Choroid plexus epithelial cell (primary cell): ENCODE data around the gene LRRC4C.

ENCODE experiments used
- DNase-seq: peaks from one replicate; pipeline ENCODE4 v3.0.0-alpha.2; 2010; ENCODE audit warnings: low read depth
- H3K4me3 ChIP-seq: 2 replicates; pipeline ENCODE4 v1.5.1; 2011; ENCODE audit warnings: low read depth, mild to moderate bottlenecking, control low read depth, low read length, moderate library complexity
- TF ChIP-seq, protein P1 (sequence below): conservative IDR thresholded peaks from 2 replicates; pipeline ENCODE4 v1.5.1; 2011; ENCODE audit warnings: low read depth, mild to moderate bottlenecking, control low read depth, inconsistent platforms, low read length, moderate library complexity

The LRRC4C gene

DNA sequence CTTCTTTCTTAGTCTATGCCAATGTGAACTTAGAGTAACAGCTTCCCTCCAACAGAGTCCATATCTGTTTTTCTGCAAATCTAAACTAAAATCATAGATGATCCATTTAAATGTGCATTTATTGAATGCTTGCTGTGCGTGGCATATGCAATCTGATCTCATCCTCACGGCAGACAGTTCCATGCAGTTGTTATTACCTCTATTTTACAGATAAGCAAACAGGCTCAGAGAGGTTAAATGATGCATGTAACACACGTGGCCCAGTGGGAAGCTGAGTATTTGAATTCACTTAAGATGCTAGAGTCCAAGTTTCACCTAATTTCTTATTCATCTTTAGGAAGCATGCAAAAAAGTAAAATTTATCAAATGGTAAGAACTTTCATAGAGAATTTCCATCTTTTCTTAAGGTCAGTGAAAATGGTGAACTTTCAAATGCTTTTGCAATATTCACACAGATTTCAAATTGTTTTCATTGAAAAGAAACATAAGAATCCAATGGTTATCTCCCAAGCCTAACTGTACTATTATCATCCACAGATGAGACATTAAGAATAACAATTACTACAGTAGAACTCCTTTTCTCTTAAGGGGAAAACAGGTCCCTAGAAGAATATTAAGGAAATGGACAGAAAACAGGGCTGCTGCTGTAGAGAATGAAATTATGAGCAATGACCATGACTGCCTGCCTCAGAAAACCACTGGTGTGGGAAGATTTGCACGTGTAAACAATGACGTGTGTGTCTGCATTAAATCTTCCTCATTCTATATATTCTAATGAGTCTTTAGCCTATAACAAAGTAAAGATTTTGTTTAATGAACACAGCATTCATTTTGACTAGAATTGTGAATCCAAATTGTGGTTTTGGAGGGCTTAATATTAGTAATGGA lies 1171.3 kb downstream of the LRRC4C start:
- no peak overlapping the region for H3K4me3 ChIP-seq
- no peak for DNase-seq
- TF ChIP-seq, protein P1, sequence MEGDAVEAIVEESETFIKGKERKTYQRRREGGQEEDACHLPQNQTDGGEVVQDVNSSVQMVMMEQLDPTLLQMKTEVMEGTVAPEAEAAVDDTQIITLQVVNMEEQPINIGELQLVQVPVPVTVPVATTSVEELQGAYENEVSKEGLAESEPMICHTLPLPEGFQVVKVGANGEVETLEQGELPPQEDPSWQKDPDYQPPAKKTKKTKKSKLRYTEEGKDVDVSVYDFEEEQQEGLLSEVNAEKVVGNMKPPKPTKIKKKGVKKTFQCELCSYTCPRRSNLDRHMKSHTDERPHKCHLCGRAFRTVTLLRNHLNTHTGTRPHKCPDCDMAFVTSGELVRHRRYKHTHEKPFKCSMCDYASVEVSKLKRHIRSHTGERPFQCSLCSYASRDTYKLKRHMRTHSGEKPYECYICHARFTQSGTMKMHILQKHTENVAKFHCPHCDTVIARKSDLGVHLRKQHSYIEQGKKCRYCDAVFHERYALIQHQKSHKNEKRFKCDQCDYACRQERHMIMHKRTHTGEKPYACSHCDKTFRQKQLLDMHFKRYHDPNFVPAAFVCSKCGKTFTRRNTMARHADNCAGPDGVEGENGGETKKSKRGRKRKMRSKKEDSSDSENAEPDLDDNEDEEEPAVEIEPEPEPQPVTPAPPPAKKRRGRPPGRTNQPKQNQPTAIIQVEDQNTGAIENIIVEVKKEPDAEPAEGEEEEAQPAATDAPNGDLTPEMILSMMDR: no peak

DNA sequence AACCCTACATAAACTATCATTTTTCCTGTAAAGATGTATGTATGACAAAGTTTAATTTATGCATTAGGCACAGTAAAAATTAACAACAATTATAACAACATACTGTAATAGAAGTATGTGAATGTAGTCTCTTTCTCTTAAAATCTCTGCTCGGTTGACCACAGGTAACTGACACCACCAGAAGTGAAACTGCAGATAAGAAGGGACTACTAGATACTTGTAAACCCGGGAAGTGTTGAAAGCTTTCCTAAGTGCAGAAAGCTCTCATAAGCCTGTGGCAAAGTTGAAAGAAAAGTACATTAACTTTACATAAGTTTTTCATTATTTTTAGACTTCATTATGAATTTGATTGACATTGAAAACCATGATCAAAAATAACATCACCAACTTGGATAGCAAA lies 1173.3 kb downstream of the LRRC4C start:
- DNase-seq: no peak
- no peak overlapping the region for H3K4me3 ChIP-seq
- TF ChIP-seq, protein P1: no peak

DNA sequence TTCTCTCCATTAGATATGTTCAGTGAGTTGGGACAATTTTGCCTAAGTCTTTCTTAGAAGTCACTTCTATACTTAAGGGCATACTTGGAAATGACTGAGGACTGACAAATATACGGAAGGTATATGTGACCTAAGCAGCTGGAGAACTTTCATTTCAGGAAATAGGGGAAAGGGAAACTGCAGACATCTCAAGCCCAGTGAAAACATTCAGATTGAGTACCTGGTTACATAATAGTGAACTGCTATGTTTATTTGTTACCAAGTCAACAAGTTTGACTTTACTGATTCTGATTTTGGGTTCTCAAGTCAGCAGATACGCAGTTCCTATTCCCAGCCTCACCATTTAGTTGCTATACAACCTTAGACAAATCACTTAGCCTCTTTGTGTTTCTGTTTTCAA lies 1173.9 kb downstream of the LRRC4C start:
- H3K4me3 ChIP-seq: no peak overlapping the region
- TF ChIP-seq, protein P1: no peak
- DNase-seq: no peak

DNA sequence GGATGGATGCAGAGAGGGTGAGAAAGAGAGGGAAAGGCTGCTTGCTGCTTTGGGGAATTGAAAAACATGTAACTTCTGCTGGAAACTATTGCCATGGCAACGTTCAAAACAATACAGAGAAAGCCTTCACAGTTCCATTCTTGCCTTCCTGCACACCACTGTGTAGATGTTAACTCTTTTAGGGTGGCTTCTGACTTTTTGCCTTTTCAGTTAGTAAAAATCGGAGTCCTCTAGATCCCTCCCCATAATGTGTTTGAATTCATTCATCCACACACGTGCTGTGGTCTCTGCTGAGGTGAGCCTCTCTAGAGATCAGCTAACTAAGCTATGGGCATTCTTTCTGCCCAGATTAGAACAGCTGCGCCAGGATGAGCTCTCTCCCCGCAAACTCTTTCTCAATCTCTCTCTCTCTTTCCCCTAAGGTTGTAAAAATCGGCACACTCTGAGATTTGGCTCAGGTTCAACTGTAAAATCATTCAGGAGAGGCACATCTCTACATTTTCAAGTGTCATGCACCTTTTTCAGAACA lies 1178.3 kb downstream of the LRRC4C start:
- no peak overlapping the region for H3K4me3 ChIP-seq
- no peak for DNase-seq
- TF ChIP-seq, protein P1: no peak

DNA sequence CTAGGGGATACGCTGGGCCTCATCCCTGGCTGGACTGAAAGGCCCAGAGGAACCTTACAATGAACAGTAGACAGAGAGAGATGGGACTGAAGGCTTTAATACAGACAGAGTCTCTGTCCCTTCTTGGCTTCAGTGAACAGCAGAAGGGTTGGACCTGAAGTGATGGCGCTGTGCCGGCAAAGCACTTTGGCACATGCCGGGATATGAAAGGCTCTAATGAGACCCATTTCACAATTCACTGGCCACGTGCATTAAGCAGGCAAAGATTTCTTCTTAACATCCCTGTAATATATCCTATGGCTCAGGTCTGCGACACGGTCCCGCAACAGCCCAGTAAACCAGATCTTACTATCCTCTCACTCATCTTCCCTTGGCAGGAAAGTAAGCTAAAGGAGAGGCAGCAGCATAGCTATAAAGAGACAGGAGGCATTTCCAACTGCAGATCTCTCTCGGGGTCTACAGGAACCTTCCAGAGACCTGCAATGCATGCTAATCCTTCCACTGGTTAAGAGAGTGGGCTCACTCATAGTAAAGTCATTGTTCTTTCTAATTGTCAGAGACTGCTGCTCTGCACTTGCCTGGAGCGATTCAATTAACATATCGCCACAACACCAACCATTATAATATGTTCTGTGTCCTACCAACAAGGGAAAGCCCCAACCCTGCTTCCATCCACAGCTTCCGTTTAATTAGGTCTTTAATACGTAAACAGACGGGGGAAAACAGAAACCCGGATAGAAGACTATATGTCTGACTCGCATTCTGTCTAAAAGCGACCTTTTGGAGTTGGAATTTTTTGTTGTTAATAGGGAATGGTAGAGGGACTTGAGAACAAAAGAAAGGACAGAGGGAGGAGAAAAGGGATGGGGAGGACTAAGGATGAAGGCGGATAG lies 1179.0 kb downstream of the LRRC4C start:
- H3K4me3 ChIP-seq: no peak overlapping the region
- DNase-seq: no peak
- TF ChIP-seq, protein P1: no peak

DNA sequence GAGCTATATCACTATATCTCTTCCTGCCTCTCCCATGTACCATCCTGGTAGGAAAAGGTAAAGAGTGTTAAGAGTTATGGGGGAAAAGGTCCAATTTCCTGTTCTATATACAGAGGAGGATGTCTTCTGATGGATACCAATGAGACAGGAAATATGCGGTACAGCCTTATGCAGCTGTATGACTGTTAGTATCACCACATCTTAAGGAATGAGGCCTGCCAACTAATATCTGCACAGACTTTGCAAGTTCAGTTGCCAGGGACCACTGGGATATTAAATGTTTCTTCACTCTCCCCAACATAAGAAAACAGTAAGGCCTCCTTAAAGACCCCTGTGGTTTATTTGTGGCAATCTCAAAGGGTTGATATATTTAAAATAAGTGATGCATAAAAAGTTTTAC lies 1182.5 kb downstream of the LRRC4C start:
- TF ChIP-seq, protein P1: no peak
- H3K4me3 ChIP-seq: no peak overlapping the region
- DNase-seq: no peak
